ENCODE measurements around the gene STK32B.
"Not testable (repeated sequence)": the region's sequence is repeated elsewhere in the genome, so short reads cannot be mapped to it uniquely, and the experiment has no call there.

STK32B gene

GRCh38 chr4:5213087-5213595, 161.9 kb downstream of the STK32B start:
- Histone ChIP-seq H3K4me1 (ENCODE audit: insufficient read depth, low read length) (no peaks in the 10 kb centered on the region), H3K9me3 (ENCODE audit: low read length) (no peaks in the 10 kb centered on the region), H3K27me3 (ENCODE audit: control insufficient read depth in 1 of 2, insufficient read depth in 2 of 2, low read length in 2 of 2) (no peaks in the 10 kb centered on the region), H3K27ac (ENCODE audit: low read depth, low read length) (no peak overlapping the region), H3K4me3 (ENCODE audit: low read depth in 1 of 2, low read length in 2 of 2) (no peak overlapping the region), H3K9ac (ENCODE audit: low read length) (no peak overlapping the region), H3K36me3 (ENCODE audit: insufficient read depth, low read length) (no peaks in the 10 kb centered on the region)

GRCh38 chr4:5215321-5215720, 164.0 kb downstream of the STK32B start:
- no peak overlapping the region for H3K4me3 ChIP-seq (ENCODE audit: low read depth in 1 of 2, low read length in 2 of 2)
- no peak overlapping the region for H3K9ac ChIP-seq (ENCODE audit: low read length)
- no peaks in the 10 kb centered on the region for H3K27me3 ChIP-seq (ENCODE audit: control insufficient read depth in 1 of 2, insufficient read depth in 2 of 2, low read length in 2 of 2)
- no peaks in the 10 kb centered on the region for H3K9me3 ChIP-seq (ENCODE audit: low read length)
- H3K27ac ChIP-seq (ENCODE audit: low read depth, low read length): no peak overlapping the region
- no peaks in the 10 kb centered on the region for H3K4me1 ChIP-seq (ENCODE audit: insufficient read depth, low read length)
- H3K36me3 ChIP-seq (ENCODE audit: insufficient read depth, low read length): no peaks in the 10 kb centered on the region

GRCh38 chr4:5217421-5217820, 166.1 kb downstream of the STK32B start:
- no peaks in the 10 kb centered on the region for H3K9me3 ChIP-seq (ENCODE audit: low read length)
- no peaks in the 10 kb centered on the region for H3K4me1 ChIP-seq (ENCODE audit: insufficient read depth, low read length)
- H3K4me3 ChIP-seq (ENCODE audit: low read depth in 1 of 2, low read length in 2 of 2): no peak overlapping the region
- no peaks in the 10 kb centered on the region for H3K27me3 ChIP-seq (ENCODE audit: control insufficient read depth in 1 of 2, insufficient read depth in 2 of 2, low read length in 2 of 2)
- H3K9ac ChIP-seq (ENCODE audit: low read length): no peak overlapping the region
- no peaks in the 10 kb centered on the region for H3K36me3 ChIP-seq (ENCODE audit: insufficient read depth, low read length)
- H3K27ac ChIP-seq (ENCODE audit: low read depth, low read length): no peak overlapping the region

- no peak overlapping the region for H3K9ac ChIP-seq (ENCODE audit: low read length)
- H3K4me1 ChIP-seq (ENCODE audit: insufficient read depth, low read length): no peaks in the 10 kb centered on the region
- no peak overlapping the region for H3K27ac ChIP-seq (ENCODE audit: low read depth, low read length)
- no peaks in the 10 kb centered on the region for H3K27me3 ChIP-seq (ENCODE audit: control insufficient read depth in 1 of 2, insufficient read depth in 2 of 2, low read length in 2 of 2)
- no peak overlapping the region for H3K4me3 ChIP-seq (ENCODE audit: low read depth in 1 of 2, low read length in 2 of 2)
- H3K9me3 ChIP-seq (ENCODE audit: low read length): no peaks in the 10 kb centered on the region
- no peaks in the 10 kb centered on the region for H3K36me3 ChIP-seq (ENCODE audit: insufficient read depth, low read length)
Measured at GRCh38 chr4:5218376-5219069, 167.2 kb downstream of the STK32B start.

GRCh38 chr4:5220028-5220427, 168.7 kb downstream of the STK32B start:
- Histone ChIP-seq H3K36me3 (ENCODE audit: insufficient read depth, low read length) (no peaks in the 10 kb centered on the region), H3K9me3 (ENCODE audit: low read length) (no peaks in the 10 kb centered on the region), H3K27me3 (ENCODE audit: control insufficient read depth in 1 of 2, insufficient read depth in 2 of 2, low read length in 2 of 2) (no peaks in the 10 kb centered on the region), H3K4me1 (ENCODE audit: insufficient read depth, low read length) (no peaks in the 10 kb centered on the region), H3K27ac (ENCODE audit: low read depth, low read length) (no peak overlapping the region), H3K4me3 (ENCODE audit: low read depth in 1 of 2, low read length in 2 of 2) (no peak overlapping the region), H3K9ac (ENCODE audit: low read length) (no peak overlapping the region)

- no peak overlapping the region for H3K27ac ChIP-seq (ENCODE audit: low read depth, low read length)
- no peak overlapping the region for H3K9ac ChIP-seq (ENCODE audit: low read length)
- no peak overlapping the region for H3K4me3 ChIP-seq (ENCODE audit: low read depth in 1 of 2, low read length in 2 of 2)
- no peaks in the 10 kb centered on the region for H3K27me3 ChIP-seq (ENCODE audit: control insufficient read depth in 1 of 2, insufficient read depth in 2 of 2, low read length in 2 of 2)
- H3K9me3 ChIP-seq (ENCODE audit: low read length): no peaks in the 10 kb centered on the region
- no peaks in the 10 kb centered on the region for H3K4me1 ChIP-seq (ENCODE audit: insufficient read depth, low read length)
- no peaks in the 10 kb centered on the region for H3K36me3 ChIP-seq (ENCODE audit: insufficient read depth, low read length)
Measured at GRCh38 chr4:5222047-5222446, 170.8 kb downstream of the STK32B start.

GRCh38 chr4:5222951-5223350, 171.7 kb downstream of the STK32B start:
- no peaks in the 10 kb centered on the region for H3K4me1 ChIP-seq (ENCODE audit: insufficient read depth, low read length)

GRCh38 chr4:5224340-5224739, 173.1 kb downstream of the STK32B start:
- H3K27me3 ChIP-seq (ENCODE audit: control insufficient read depth in 1 of 2, insufficient read depth in 2 of 2, low read length in 2 of 2): no peaks in the 10 kb centered on the region
- no peak overlapping the region for H3K9ac ChIP-seq (ENCODE audit: low read length)
- no peak overlapping the region for H3K4me3 ChIP-seq (ENCODE audit: low read depth in 1 of 2, low read length in 2 of 2)
- no peak overlapping the region for H3K27ac ChIP-seq (ENCODE audit: low read depth, low read length)
- no peaks in the 10 kb centered on the region for H3K36me3 ChIP-seq (ENCODE audit: insufficient read depth, low read length)
- H3K4me1 ChIP-seq (ENCODE audit: insufficient read depth, low read length): no peaks in the 10 kb centered on the region
- no peaks in the 10 kb centered on the region for H3K9me3 ChIP-seq (ENCODE audit: low read length)

More at GRCh38 chr4:5222951-5223350, 171.7 kb downstream of the STK32B start:
- H3K27me3 ChIP-seq (ENCODE audit: control insufficient read depth in 1 of 2, insufficient read depth in 2 of 2, low read length in 2 of 2): no peaks in the 10 kb centered on the region
- no peaks in the 10 kb centered on the region for H3K9me3 ChIP-seq (ENCODE audit: low read length)
- H3K4me3 ChIP-seq (ENCODE audit: low read depth in 1 of 2, low read length in 2 of 2): no peak overlapping the region
- H3K27ac ChIP-seq (ENCODE audit: low read depth, low read length): no peak overlapping the region
- H3K36me3 ChIP-seq (ENCODE audit: insufficient read depth, low read length): no peaks in the 10 kb centered on the region
- H3K9ac ChIP-seq (ENCODE audit: low read length): no peak overlapping the region

- no peak overlapping the region for H3K9ac ChIP-seq (ENCODE audit: low read length)
Measured at GRCh38 chr4:5232549-5232948, 181.3 kb downstream of the STK32B start.

GRCh38 chr4:5237086-5237660, 185.9 kb downstream of the STK32B start:
- Histone ChIP-seq H3K36me3 (ENCODE audit: insufficient read depth, low read length) (no peaks in the 10 kb centered on the region), H3K4me3 (ENCODE audit: low read depth in 1 of 2, low read length in 2 of 2) (no peak overlapping the region), H3K4me1 (ENCODE audit: insufficient read depth, low read length) (no peaks in the 10 kb centered on the region), H3K27ac (ENCODE audit: low read depth, low read length) (no peak overlapping the region), H3K9me3 (ENCODE audit: low read length) (no peaks in the 10 kb centered on the region), H3K27me3 (ENCODE audit: control insufficient read depth in 1 of 2, insufficient read depth in 2 of 2, low read length in 2 of 2) (no peaks in the 10 kb centered on the region), H3K9ac (ENCODE audit: low read length) (no peak overlapping the region)

More at GRCh38 chr4:5232549-5232948, 181.3 kb downstream of the STK32B start:
- no peak overlapping the region for H3K4me3 ChIP-seq (ENCODE audit: low read depth in 1 of 2, low read length in 2 of 2)
- no peaks in the 10 kb centered on the region for H3K27me3 ChIP-seq (ENCODE audit: control insufficient read depth in 1 of 2, insufficient read depth in 2 of 2, low read length in 2 of 2)
- H3K36me3 ChIP-seq (ENCODE audit: insufficient read depth, low read length): no peaks in the 10 kb centered on the region
- H3K9me3 ChIP-seq (ENCODE audit: low read length): no peaks in the 10 kb centered on the region
- no peak overlapping the region for H3K27ac ChIP-seq (ENCODE audit: low read depth, low read length)
- no peaks in the 10 kb centered on the region for H3K4me1 ChIP-seq (ENCODE audit: insufficient read depth, low read length)

- Histone ChIP-seq H3K27me3 (ENCODE audit: control insufficient read depth in 1 of 2, insufficient read depth in 2 of 2, low read length in 2 of 2) (no peaks in the 10 kb centered on the region), H3K27ac (ENCODE audit: low read depth, low read length) (no peak overlapping the region), H3K9me3 (ENCODE audit: low read length) (no peaks in the 10 kb centered on the region), H3K4me1 (ENCODE audit: insufficient read depth, low read length) (no peaks in the 10 kb centered on the region), H3K4me3 (ENCODE audit: low read depth in 1 of 2, low read length in 2 of 2) (no peak overlapping the region), H3K9ac (ENCODE audit: low read length) (no peak overlapping the region), H3K36me3 (ENCODE audit: insufficient read depth, low read length) (no peaks in the 10 kb centered on the region)
Measured at GRCh38 chr4:5238173-5238572, 186.9 kb downstream of the STK32B start.

- H3K9me3 ChIP-seq (ENCODE audit: low read length); H3K4me3 ChIP-seq (ENCODE audit: low read depth in 1 of 2, low read length in 2 of 2); H3K36me3 ChIP-seq (ENCODE audit: insufficient read depth, low read length); H3K4me1 ChIP-seq (ENCODE audit: insufficient read depth, low read length); H3K9ac ChIP-seq (ENCODE audit: low read length); H3K27me3 ChIP-seq (ENCODE audit: control insufficient read depth in 1 of 2, insufficient read depth in 2 of 2, low read length in 2 of 2); H3K27ac ChIP-seq (ENCODE audit: low read depth, low read length): not testable (repeated sequence)
Measured at GRCh38 chr4:5247061-5247460, 195.8 kb downstream of the STK32B start.

Data from muscle layer of colon (tissue), 2 donors.